K562 (cell line): Measurements from ENCODE around the gene CMBL. TPM values are rescaled to one million over a fixed set of nuclear protein-coding genes. Genes with fewer than 3 reads are reported as not detected.

Source experiments
- BCLAF1 ChIP-seq, 2 experiments: fragments of 450-650 bp in 1 of 2; IDR thresholded peaks; 2 replicates each; pipeline ENCODE4 v1.6.1; 2011 to 2017; ENCODE audit warnings: low read depth in 2 of 2, antibody characterized with exemption in 1 of 2, borderline replicate concordance in 1 of 2, low read length in 1 of 2, mild to moderate bottlenecking in 1 of 2, mixed read lengths in 1 of 2; ENCODE audit not compliant: control insufficient read depth in 1 of 2
- CBFA2T2 ChIP-seq: fragments of 450-650 bp; conservative IDR thresholded peaks from 2 replicates; pipeline ENCODE4 v1.6.1; 2017; ENCODE audit warnings: mild to moderate bottlenecking
- CEBPG ChIP-seq, 3 experiments: fragments of 200-800 bp in 1 of 3; sonication (Bioruptor generic) in 1 of 3; sonication (generic) in 1 of 3; formaldehyde crosslinking in 1 of 3; IDR thresholded peaks in 2 of 3; conservative IDR thresholded peaks in 1 of 3; 2 replicates each; pipeline versions ENCODE4 v1.6.1 to v1.8.0; 2016 to 2022; ENCODE audit warnings: missing compliant biosample characterization in 2 of 3, missing genetic modification characterization in 2 of 3, mild to moderate bottlenecking in 1 of 3, missing genetic modification reagents in 1 of 3
- DIDO1 ChIP-seq: fragments of 450-650 bp; IDR thresholded peaks from 2 replicates; pipeline ENCODE4 v1.6.1; 2016; ENCODE audit warnings: low read depth, missing biosample characterization, missing genetic modification characterization
- PCBP2 ChIP-seq: fragments of 200-400 bp; formaldehyde crosslinking; IDR thresholded peaks from 2 replicates; pipeline ENCODE4 v1.6.1; 2018; ENCODE audit warnings: low read length, low read depth, mild to moderate bottlenecking, moderate library complexity; ENCODE audit not compliant: poor library complexity, severe bottlenecking
- PPARD ChIP-seq: fragments of 250-450 bp; sonication (Bioruptor Pico); IDR thresholded peaks from 2 replicates; pipeline ENCODE4 v1.8.0; 2022; ENCODE audit warnings: inconsistent platforms, mild to moderate bottlenecking, moderate library complexity
- TAF1 ChIP-seq: IDR thresholded peaks from 2 replicates; pipeline ENCODE4 v1.6.1; 2011; ENCODE audit warnings: mild to moderate bottlenecking, low read length, moderate library complexity; ENCODE audit not compliant: insufficient read depth, control insufficient read depth, severe bottlenecking; ENCODE audit errors: extremely low read depth
- TAF7 ChIP-seq: fragments of 450-650 bp; IDR thresholded peaks from 2 replicates; pipeline ENCODE4 v1.6.1; 2016; ENCODE audit warnings: missing genetic modification characterization, missing compliant biosample characterization
- ZNF134 ChIP-seq: fragments of 250-450 bp; sonication (Bioruptor Pico); conservative IDR thresholded peaks from 2 replicates; pipeline ENCODE4 v1.4.0; 2020
- ZNF146 ChIP-seq: IDR thresholded peaks from one replicate; pipeline ENCODE4 v1.6.1; 2018; ENCODE audit warnings: missing compliant biosample characterization; ENCODE audit not compliant: unreplicated experiment
- ZNF212 ChIP-seq: fragments of 450-650 bp; formaldehyde crosslinking; IDR thresholded peaks from 2 replicates; pipeline ENCODE4 v1.4.0; 2020; ENCODE audit warnings: mild to moderate bottlenecking
- polyA plus RNA-seq, 8 experiments: library from polyadenylated mRNA; depleted of rRNA in 4 of 8; stranded (reverse) in 5 of 8; unstranded in 3 of 8; fragments of >200 nt; fragmentation: Nextera tagmentation in 2 of 8; fragmentation: Illumina TruSeq in 1 of 8; extraction: Ambion mirVana in 2 of 8; extraction: Trizol in 1 of 8; gene quantifications; 2 replicates each; pipeline versions ENCODE4 v1.2.1 to v1.2.3, GENCODE V29; 2011 to 2014; ENCODE audit warnings: inconsistent platforms in 1 of 8, missing spikeins in 1 of 8
- total RNA-seq, 7 experiments: library from RNA; depleted of rRNA in 6 of 7; stranded (reverse); fragments of >200 nt in 6 of 7; fragmentation: Illumina TruSeq in 2 of 7; extraction: Trizol in 2 of 7; gene quantifications; 2 replicates each; pipeline versions ENCODE4 v1.2.1 to v1.2.3, GENCODE V29; 2011 to 2021; ENCODE audit warnings: low replicate concordance in 1 of 7
- TF ChIP-seq, protein P1 (sequence below): sonication (generic); formaldehyde crosslinking; IDR thresholded peaks from 2 replicates; pipeline ENCODE4 v1.8.0; 2022; ENCODE audit warnings: missing genetic modification reagents, mild to moderate bottlenecking, borderline replicate concordance
- TF ChIP-seq, protein P2 (sequence below): sonication (generic); formaldehyde crosslinking; IDR thresholded peaks from 2 replicates; pipeline ENCODE4 v1.8.0; 2023; ENCODE audit warnings: missing genetic modification reagents, mild to moderate bottlenecking, borderline replicate concordance
- TF ChIP-seq, protein P3 (sequence below): fragments of 250-450 bp; sonication (Bioruptor Pico); IDR thresholded peaks from 2 replicates; pipeline ENCODE4 v1.5.0; 2021

CMBL gene
- total and polyA plus RNA-seq, 9 of the 15 experiments (the other 6 are each of a cell fraction or from before 2014, with no cell fraction given), result 22.6 to 192 (median 71.1) TPM

DNA sequence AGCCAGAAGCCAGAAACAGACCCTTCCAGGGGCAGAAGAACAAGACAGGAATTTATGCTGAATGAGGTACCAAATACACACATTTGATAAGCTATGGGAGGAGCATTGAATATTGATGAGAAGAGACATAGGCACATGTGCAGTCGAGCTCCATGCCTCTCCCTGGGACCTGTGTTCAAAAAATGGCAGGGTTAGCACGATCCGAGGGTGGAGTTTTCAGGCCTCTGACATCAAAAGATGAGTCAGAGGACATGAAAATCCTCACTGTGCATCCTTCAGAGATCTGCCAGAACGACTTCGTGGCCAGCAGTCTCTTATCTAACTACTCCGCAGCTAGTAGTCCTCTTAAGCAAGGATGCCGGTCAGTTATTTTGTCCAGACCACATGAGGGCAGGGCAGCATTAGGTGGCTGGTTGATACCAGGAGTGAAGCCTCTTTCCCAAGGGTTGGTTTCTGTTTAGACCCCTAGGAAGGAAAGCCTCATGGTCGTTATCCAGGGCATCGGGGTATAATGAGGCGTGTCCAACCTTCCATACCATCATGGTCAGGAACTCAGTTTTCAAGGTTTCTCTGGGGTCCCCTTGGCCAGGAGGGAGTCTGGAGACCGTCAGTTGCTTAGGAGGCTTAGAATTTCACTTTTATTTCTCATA, 11.6 kb upstream of the CMBL start (continued):
- TF ChIP-seq, protein P1, sequence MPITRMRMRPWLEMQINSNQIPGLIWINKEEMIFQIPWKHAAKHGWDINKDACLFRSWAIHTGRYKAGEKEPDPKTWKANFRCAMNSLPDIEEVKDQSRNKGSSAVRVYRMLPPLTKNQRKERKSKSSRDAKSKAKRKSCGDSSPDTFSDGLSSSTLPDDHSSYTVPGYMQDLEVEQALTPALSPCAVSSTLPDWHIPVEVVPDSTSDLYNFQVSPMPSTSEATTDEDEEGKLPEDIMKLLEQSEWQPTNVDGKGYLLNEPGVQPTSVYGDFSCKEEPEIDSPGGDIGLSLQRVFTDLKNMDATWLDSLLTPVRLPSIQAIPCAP, result no peak
- 0 out of 2 replicates have a peak, but pooled peaks have one; percentile 10 for TF ChIP-seq CBFA2T2
- TF ChIP-seq TAF7 (tag), result no peak
- TF ChIP-seq ZNF212 (CRISPR knock-in tag), result no peak
- no peak for TF ChIP-seq DIDO1 (tag)
- TF ChIP-seq, protein P2, sequence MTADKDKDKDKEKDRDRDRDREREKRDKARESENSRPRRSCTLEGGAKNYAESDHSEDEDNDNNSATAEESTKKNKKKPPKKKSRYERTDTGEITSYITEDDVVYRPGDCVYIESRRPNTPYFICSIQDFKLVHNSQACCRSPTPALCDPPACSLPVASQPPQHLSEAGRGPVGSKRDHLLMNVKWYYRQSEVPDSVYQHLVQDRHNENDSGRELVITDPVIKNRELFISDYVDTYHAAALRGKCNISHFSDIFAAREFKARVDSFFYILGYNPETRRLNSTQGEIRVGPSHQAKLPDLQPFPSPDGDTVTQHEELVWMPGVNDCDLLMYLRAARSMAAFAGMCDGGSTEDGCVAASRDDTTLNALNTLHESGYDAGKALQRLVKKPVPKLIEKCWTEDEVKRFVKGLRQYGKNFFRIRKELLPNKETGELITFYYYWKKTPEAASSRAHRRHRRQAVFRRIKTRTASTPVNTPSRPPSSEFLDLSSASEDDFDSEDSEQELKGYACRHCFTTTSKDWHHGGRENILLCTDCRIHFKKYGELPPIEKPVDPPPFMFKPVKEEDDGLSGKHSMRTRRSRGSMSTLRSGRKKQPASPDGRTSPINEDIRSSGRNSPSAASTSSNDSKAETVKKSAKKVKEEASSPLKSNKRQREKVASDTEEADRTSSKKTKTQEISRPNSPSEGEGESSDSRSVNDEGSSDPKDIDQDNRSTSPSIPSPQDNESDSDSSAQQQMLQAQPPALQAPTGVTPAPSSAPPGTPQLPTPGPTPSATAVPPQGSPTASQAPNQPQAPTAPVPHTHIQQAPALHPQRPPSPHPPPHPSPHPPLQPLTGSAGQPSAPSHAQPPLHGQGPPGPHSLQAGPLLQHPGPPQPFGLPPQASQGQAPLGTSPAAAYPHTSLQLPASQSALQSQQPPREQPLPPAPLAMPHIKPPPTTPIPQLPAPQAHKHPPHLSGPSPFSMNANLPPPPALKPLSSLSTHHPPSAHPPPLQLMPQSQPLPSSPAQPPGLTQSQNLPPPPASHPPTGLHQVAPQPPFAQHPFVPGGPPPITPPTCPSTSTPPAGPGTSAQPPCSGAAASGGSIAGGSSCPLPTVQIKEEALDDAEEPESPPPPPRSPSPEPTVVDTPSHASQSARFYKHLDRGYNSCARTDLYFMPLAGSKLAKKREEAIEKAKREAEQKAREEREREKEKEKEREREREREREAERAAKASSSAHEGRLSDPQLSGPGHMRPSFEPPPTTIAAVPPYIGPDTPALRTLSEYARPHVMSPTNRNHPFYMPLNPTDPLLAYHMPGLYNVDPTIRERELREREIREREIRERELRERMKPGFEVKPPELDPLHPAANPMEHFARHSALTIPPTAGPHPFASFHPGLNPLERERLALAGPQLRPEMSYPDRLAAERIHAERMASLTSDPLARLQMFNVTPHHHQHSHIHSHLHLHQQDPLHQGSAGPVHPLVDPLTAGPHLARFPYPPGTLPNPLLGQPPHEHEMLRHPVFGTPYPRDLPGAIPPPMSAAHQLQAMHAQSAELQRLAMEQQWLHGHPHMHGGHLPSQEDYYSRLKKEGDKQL (CRISPR knock-in tag), result no peak
- no peak for TF ChIP-seq ZNF134 (CRISPR knock-in tag)
- peak; percentile 40; the same call in 1 of the 2 replicates for TF ChIP-seq CEBPG (CRISPR knock-in tag; IDR thresholded peaks at IDR 0.05)
- TF ChIP-seq CEBPG (tag; conservative IDR thresholded peaks at IDR 0.05 in 1 of 2, IDR thresholded peaks at IDR 0.05 in 1 of 2), result peak; percentile 49 to 64
- peak in 1 of 2 experiments; percentile 47; a peak in 1 of 4 replicates for TF ChIP-seq BCLAF1 (IDR thresholded peaks at IDR 0.05; ENCODE audit: borderline replicate concordance in 1 of 2, control insufficient read depth in 1 of 2, low read depth in 2 of 2, low read length in 1 of 2)
- TF ChIP-seq ZNF146 (CRISPR knock-in tag), result no peak
- TF ChIP-seq PPARD (CRISPR knock-in tag), result no peak
- TF ChIP-seq TAF1, result peak; percentile 56
- TF ChIP-seq PCBP2, result no peak
- TF ChIP-seq, protein P3, sequence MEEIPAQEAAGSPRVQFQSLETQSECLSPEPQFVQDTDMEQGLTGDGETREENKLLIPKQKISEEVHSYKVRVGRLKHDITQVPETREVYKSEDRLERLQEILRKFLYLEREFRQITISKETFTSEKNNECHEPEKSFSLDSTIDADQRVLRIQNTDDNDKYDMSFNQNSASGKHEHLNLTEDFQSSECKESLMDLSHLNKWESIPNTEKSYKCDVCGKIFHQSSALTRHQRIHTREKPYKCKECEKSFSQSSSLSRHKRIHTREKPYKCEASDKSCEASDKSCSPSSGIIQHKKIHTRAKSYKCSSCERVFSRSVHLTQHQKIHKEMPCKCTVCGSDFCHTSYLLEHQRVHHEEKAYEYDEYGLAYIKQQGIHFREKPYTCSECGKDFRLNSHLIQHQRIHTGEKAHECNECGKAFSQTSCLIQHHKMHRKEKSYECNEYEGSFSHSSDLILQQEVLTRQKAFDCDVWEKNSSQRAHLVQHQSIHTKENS (CRISPR knock-in tag), result no peak
